ENCODE measurements around the gene UNC93B1.

Gene UNC93B1

GRCh38 chr11:68040957-68041591 lies 37.2 kb upstream of the UNC93B1 start:
- peak overlapping the region; percentile 6; the same call in 1 of the 2 replicates for H3K4me3 ChIP-seq (ENCODE audit: low read length)
- DNase-seq (ENCODE audit: low read depth, low spot score) = no peak

GRCh38 chr11:68040101-68040956 lies 36.4 kb upstream of the UNC93B1 start:
- H3K4me3 ChIP-seq (ENCODE audit: low read length) = peak overlapping the region; percentile 6
- peak; percentile 15 for DNase-seq (ENCODE audit: low read depth, low spot score)

GRCh38 chr11:68039526-68040086 lies 35.7 kb upstream of the UNC93B1 start:
- no peak overlapping the region for H3K4me3 ChIP-seq (ENCODE audit: low read length)

GRCh38 chr11:68038718-68039525 lies 35.0 kb upstream of the UNC93B1 start, which contains the start of gene TCIRG1:
Gene TCIRG1 (plus strand): TSS chr11:68039025. CDS start chr11:68041272, 2,247 bp downstream.
- H3K4me3 ChIP-seq (ENCODE audit: low read length) = no peak within 1 kb of the TSS
- DNase-seq (ENCODE audit: low read depth, low spot score) = no peak

More at GRCh38 chr11:68039526-68040086, 35.7 kb upstream of the UNC93B1 start:
- DNase-seq (ENCODE audit: low read depth, low spot score) = no peak

- no peak for DNase-seq (ENCODE audit: low read depth, low spot score)
- no peak overlapping the region for H3K4me3 ChIP-seq (ENCODE audit: low read length)
Measured at GRCh38 chr11:68038226-68038717, 34.4 kb upstream of the UNC93B1 start.

- no peak overlapping the region for H3K4me3 ChIP-seq (ENCODE audit: low read length)
- DNase-seq (ENCODE audit: low read depth, low spot score) = no peak
Measured at GRCh38 chr11:68037411-68038225, 33.7 kb upstream of the UNC93B1 start.

GRCh38 chr11:68036717-68037239 lies 32.9 kb upstream of the UNC93B1 start:
- no peak overlapping the region for H3K4me3 ChIP-seq (ENCODE audit: low read length)
- no peak for DNase-seq (ENCODE audit: low read depth, low spot score)

GRCh38 chr11:68036141-68036716 lies 32.3 kb upstream of the UNC93B1 start:
- DNase-seq (ENCODE audit: low read depth, low spot score) = no peak
- no peak overlapping the region for H3K4me3 ChIP-seq (ENCODE audit: low read length)

GRCh38 chr11:68035266-68035876 lies 31.5 kb upstream of the UNC93B1 start:
- DNase-seq (ENCODE audit: low read depth, low spot score) = no peak
- no peak overlapping the region for H3K4me3 ChIP-seq (ENCODE audit: low read length)

GRCh38 chr11:68033708-68034045 lies 29.8 kb upstream of the UNC93B1 start:
- H3K4me3 ChIP-seq (ENCODE audit: low read length) = no peak overlapping the region
- no peak for DNase-seq (ENCODE audit: low read depth, low spot score)

- H3K4me3 ChIP-seq (ENCODE audit: low read length) = no peak overlapping the region
- no peak for DNase-seq (ENCODE audit: low read depth, low spot score)
Measured at GRCh38 chr11:68032997-68033707, 29.3 kb upstream of the UNC93B1 start.

- DNase-seq (ENCODE audit: low read depth, low spot score) = no peak
- peak overlapping the region; percentile 96 for H3K4me3 ChIP-seq (ENCODE audit: low read length)
Measured at GRCh38 chr11:68032003-68032402, 28.1 kb upstream of the UNC93B1 start.

GRCh38 chr11:68031144-68031464 lies 27.2 kb upstream of the UNC93B1 start:
- no peak for DNase-seq (ENCODE audit: low read depth, low spot score)
- peak overlapping the region; percentile 96 for H3K4me3 ChIP-seq (ENCODE audit: low read length)

GRCh38 chr11:68030318-68031143 lies 26.6 kb upstream of the UNC93B1 start, which contains the start of gene NDUFS8:
Gene NDUFS8 (plus strand): TSS chr11:68030681. CDS start chr11:68032152, 1,471 bp downstream.
- H3K4me3 ChIP-seq (ENCODE audit: low read length) = peak within 1 kb of the TSS; percentile 96
- peak; percentile 99 for DNase-seq (ENCODE audit: low read depth, low spot score)

- H3K4me3 ChIP-seq (ENCODE audit: low read length) = peak overlapping the region; percentile 96
- no peak for DNase-seq (ENCODE audit: low read depth, low spot score)
Measured at GRCh38 chr11:68028802-68029545, 25.1 kb upstream of the UNC93B1 start.

All from Jurkat, Clone E6-1 (cell line).